ENCODE data around the gene OCA2.

- TF ChIP-seq CTCF (IDR thresholded peaks at IDR 0.05; ENCODE audit: insufficient read depth, low read length) (no peak), POLR2AphosphoS5 (IDR thresholded peaks at IDR 0.05; ENCODE audit: low read depth) (no peak), REST (IDR thresholded peaks at IDR 0.05; ENCODE audit: insufficient replicate concordance, low read depth) (no peak), SPI1 (IDR thresholded peaks at IDR 0.05; ENCODE audit: borderline replicate concordance, low read depth) (no peak), GABPA (IDR thresholded peaks at IDR 0.05; ENCODE audit: low read depth) (no peak)
Measured at GRCh38 chr15:28002867-28003266, 96.2 kb downstream of the OCA2 start.

Data from HL-60 (cell line).